ENCODE results near the gene GLO1.

GLO1 gene

GRCh38 chr6:38644951-38645350, 58.0 kb downstream of the GLO1 start:
- in situ Hi-C loops (cut with HindIII; ENCODE audit: low sequenced_read_pairs): no loop called here
- no peak overlapping the region for H3K4me3 ChIP-seq (ENCODE audit: low read depth, low read length)
- DNase-seq (ENCODE audit: low read depth, low spot score): no peak
- TF ChIP-seq CTCF (IDR thresholded peaks at IDR 0.05; ENCODE audit: low read depth, low read length): no peak

- TF ChIP-seq CTCF (IDR thresholded peaks at IDR 0.05; ENCODE audit: low read depth, low read length): no peak
- in situ Hi-C loops (cut with HindIII; ENCODE audit: low sequenced_read_pairs): no loop called here
- no peak for DNase-seq (ENCODE audit: low read depth, low spot score)
- peak overlapping the region; percentile 84 for H3K4me3 ChIP-seq (ENCODE audit: low read depth, low read length)
Observed at GRCh38 chr6:38640216-38640909, 62.6 kb downstream of the GLO1 start.

GRCh38 chr6:38639498-38640215, 63.3 kb downstream of the GLO1 start, which contains the start of gene BTBD9:
Gene BTBD9, minus strand, starts transcription at chr6:38639929.
- in situ Hi-C loops (cut with HindIII; ENCODE audit: low sequenced_read_pairs): no loop called here
- peak within 1 kb of the TSS; percentile 84 for H3K4me3 ChIP-seq (ENCODE audit: low read depth, low read length)
- TF ChIP-seq CTCF (IDR thresholded peaks at IDR 0.05; ENCODE audit: low read depth, low read length): no peak
- peak; percentile 87 for DNase-seq (ENCODE audit: low read depth, low spot score)

- peak; percentile 41 for DNase-seq (ENCODE audit: low read depth, low spot score)
- H3K4me3 ChIP-seq (ENCODE audit: low read depth, low read length): peak overlapping the region; percentile 84
- TF ChIP-seq CTCF (IDR thresholded peaks at IDR 0.05; ENCODE audit: low read depth, low read length): no peak
- in situ Hi-C loops (cut with HindIII; ENCODE audit: low sequenced_read_pairs): no loop called here
Observed at GRCh38 chr6:38638941-38639497, 63.9 kb downstream of the GLO1 start.

- DNase-seq (ENCODE audit: low read depth, low spot score): no peak
- no peak for TF ChIP-seq CTCF (IDR thresholded peaks at IDR 0.05; ENCODE audit: low read depth, low read length)
- no peak overlapping the region for H3K4me3 ChIP-seq (ENCODE audit: low read depth, low read length)
- in situ Hi-C loops (cut with HindIII; ENCODE audit: low sequenced_read_pairs): no loop called here
Observed at GRCh38 chr6:38637756-38638155, 65.2 kb downstream of the GLO1 start.

- no peak for DNase-seq (ENCODE audit: low read depth, low spot score)
- in situ Hi-C loops (cut with HindIII; ENCODE audit: low sequenced_read_pairs): no loop called here
- TF ChIP-seq CTCF (IDR thresholded peaks at IDR 0.05; ENCODE audit: low read depth, low read length): no peak
- no peak overlapping the region for H3K4me3 ChIP-seq (ENCODE audit: low read depth, low read length)
Observed at GRCh38 chr6:38636027-38636426, 66.9 kb downstream of the GLO1 start.
